H9 (cell line): ENCODE results near the gene EMC8. TPM values are rescaled to one million over a fixed set of nuclear protein-coding genes. Genes with fewer than 3 reads are reported as not detected.
A peak's percentile ranks its signal among the peaks of the same experiment; 100 is the strongest.

Source experiments
- DNase-seq: peaks from one replicate; pipeline ENCODE4 v3.0.0-alpha.2; 2017
- H2AFZ ChIP-seq: one replicate; pipeline ENCODE4 v1.6.1; 2013; ENCODE audit warnings: mild to moderate bottlenecking, low read length, control low read depth, moderate library complexity
- H2AK5ac ChIP-seq: 2 replicates; pipeline ENCODE4 v1.6.1; 2013; ENCODE audit warnings: low read length, control low read depth, mixed read lengths; ENCODE audit not compliant: insufficient read length
- H2BK120ac ChIP-seq: one replicate; pipeline ENCODE4 v1.6.1; 2013; ENCODE audit warnings: low read depth, mild to moderate bottlenecking, low read length, control low read depth, inconsistent platforms; ENCODE audit not compliant: poor library complexity, severe bottlenecking
- H2BK12ac ChIP-seq: 2 replicates; pipeline ENCODE4 v1.6.1; 2013; ENCODE audit warnings: low read length, control low read depth, mixed read lengths, low read depth; ENCODE audit not compliant: insufficient read length
- H2BK15ac ChIP-seq: 2 replicates; pipeline ENCODE4 v1.6.1; 2013; ENCODE audit warnings: low read depth, low read length, control low read depth
- H2BK20ac ChIP-seq: one replicate; pipeline ENCODE4 v1.6.1; 2013; ENCODE audit warnings: low read depth, mild to moderate bottlenecking, low read length, control low read depth, inconsistent platforms; ENCODE audit not compliant: poor library complexity, severe bottlenecking
- H2BK5ac ChIP-seq: 2 replicates; pipeline ENCODE4 v1.6.1; 2013; ENCODE audit warnings: low read length, control low read depth, mixed read lengths; ENCODE audit not compliant: insufficient read length
- H3K14ac ChIP-seq: 2 replicates; pipeline ENCODE4 v1.6.1; 2013; ENCODE audit warnings: low read length, control low read depth; ENCODE audit not compliant: insufficient read depth
- H3K18ac ChIP-seq: 2 replicates; pipeline ENCODE4 v1.6.1; 2013; ENCODE audit warnings: low read depth, mild to moderate bottlenecking, mixed read lengths, low read length, control low read depth; ENCODE audit not compliant: insufficient read length
- H3K23ac ChIP-seq: 2 replicates; pipeline ENCODE4 v1.6.1; 2013; ENCODE audit warnings: low read length, control low read depth, mixed read lengths, low read depth; ENCODE audit not compliant: insufficient read length
- H3K23me2 ChIP-seq: 2 replicates; pipeline ENCODE4 v1.6.1; 2013; ENCODE audit warnings: low read depth, mild to moderate bottlenecking, mixed read lengths, low read length, control low read depth; ENCODE audit not compliant: insufficient read length, poor library complexity, severe bottlenecking
- H3K27ac ChIP-seq: 2 replicates; pipeline ENCODE4 v1.5.1; 2013; ENCODE audit warnings: low read length, control low read depth, mixed read lengths, low read depth; ENCODE audit not compliant: insufficient read length
- H3K27me3 ChIP-seq: 2 replicates; pipeline ENCODE4 v1.6.1; 2013; ENCODE audit warnings: low read length, control low read depth, inconsistent platforms; ENCODE audit not compliant: insufficient read depth
- H3K4ac ChIP-seq: 2 replicates; pipeline ENCODE4 v1.6.1; 2013; ENCODE audit warnings: low read depth, mild to moderate bottlenecking, control low read depth, inconsistent platforms, low read length, moderate library complexity
- H3K4me1 ChIP-seq: 2 replicates; pipeline ENCODE4 v1.6.1; 2013; ENCODE audit warnings: low read length, control low read depth, inconsistent platforms; ENCODE audit not compliant: insufficient read depth
- H3K4me2 ChIP-seq: 2 replicates; pipeline ENCODE4 v1.6.1; 2013; ENCODE audit warnings: low read length, control low read depth, mixed read lengths; ENCODE audit not compliant: insufficient read length, insufficient read depth
- H3K56ac ChIP-seq: 2 replicates; pipeline ENCODE4 v1.6.1; 2013; ENCODE audit warnings: low read depth, mild to moderate bottlenecking, mixed read lengths, low read length, control low read depth; ENCODE audit not compliant: insufficient read length
- H3K79me1 ChIP-seq: 2 replicates; pipeline ENCODE4 v1.6.1; 2013; ENCODE audit warnings: low read depth, mild to moderate bottlenecking, moderate library complexity, low read length, control low read depth, inconsistent platforms; ENCODE audit not compliant: insufficient read depth, poor library complexity, severe bottlenecking
- H3K79me2 ChIP-seq: 2 replicates; pipeline ENCODE4 v1.6.1; 2013; ENCODE audit warnings: low read length, control low read depth, inconsistent platforms; ENCODE audit not compliant: insufficient read depth
- H3K9ac ChIP-seq: 2 replicates; pipeline ENCODE4 v1.6.1; 2013; ENCODE audit warnings: low read length, control low read depth, mixed read lengths; ENCODE audit not compliant: insufficient read length; ENCODE audit errors: extremely low read depth
- H3K9me3 ChIP-seq: one replicate; pipeline ENCODE4 v1.6.1; 2013; ENCODE audit warnings: low read depth, low read length, inconsistent platforms; ENCODE audit not compliant: control insufficient read depth
- H3T11ph ChIP-seq: one replicate; pipeline ENCODE4 v1.6.1; 2013; ENCODE audit warnings: mild to moderate bottlenecking, low read length, control low read depth, inconsistent platforms
- H4K20me1 ChIP-seq: one replicate; pipeline ENCODE4 v1.6.1; 2013; ENCODE audit not compliant: control insufficient read depth, insufficient read length, insufficient read depth
- H4K5ac ChIP-seq: 2 replicates; pipeline ENCODE4 v1.6.1; 2013; ENCODE audit warnings: low read depth, mild to moderate bottlenecking, mixed read lengths, low read length, control low read depth; ENCODE audit not compliant: insufficient read length
- H4K8ac ChIP-seq: replicated peaks from 2 replicates; pipeline ENCODE4 v1.6.1; 2013; ENCODE audit warnings: low read length, control low read depth, mixed read lengths, low read depth; ENCODE audit not compliant: insufficient read length
- H4K91ac ChIP-seq: 2 replicates; pipeline ENCODE4 v1.6.1; 2013; ENCODE audit warnings: low read depth, mild to moderate bottlenecking, moderate library complexity, mixed read lengths, low read length, control low read depth; ENCODE audit not compliant: insufficient read length
- H3K27ac Mint-ChIP-seq, 3 experiments: 2 replicates in 2 of 3; 3 replicates in 1 of 3; pipeline ENCODE4 v1.8.0; 2020 to 2021; ENCODE audit warnings: mixed read lengths in 3 of 3, mild to moderate bottlenecking in 1 of 3, moderate library complexity in 1 of 3
- H3K27me3 Mint-ChIP-seq: 2 replicates; pipeline ENCODE4 v1.8.0; 2021; ENCODE audit warnings: low read depth, mild to moderate bottlenecking, moderate library complexity, mixed read lengths
- H3K36me3 Mint-ChIP-seq, 3 experiments: 2 replicates in 2 of 3; 3 replicates in 1 of 3; pipeline ENCODE4 v1.8.0; 2020 to 2021; ENCODE audit warnings: low read depth in 3 of 3, mixed read lengths in 3 of 3; ENCODE audit not compliant: insufficient read depth in 1 of 3
- H3K4me1 Mint-ChIP-seq, 2 experiments: 2 replicates each; pipeline ENCODE4 v1.8.0; 2020; ENCODE audit warnings: mixed read lengths in 2 of 2
- H3K4me3 Mint-ChIP-seq, 2 experiments: 2 replicates in 1 of 2; 3 replicates in 1 of 2; pipeline ENCODE4 v1.8.0; 2020 to 2021; ENCODE audit warnings: mild to moderate bottlenecking in 2 of 2, mixed read lengths in 2 of 2, moderate library complexity in 1 of 2
- H3K9me3 Mint-ChIP-seq, 2 experiments: 2 replicates in 1 of 2; 3 replicates in 1 of 2; pipeline ENCODE4 v1.8.0; 2020; ENCODE audit warnings: mild to moderate bottlenecking in 2 of 2, mixed read lengths in 2 of 2, moderate library complexity in 1 of 2
- WGBS: extraction: QIAGEN DNeasy Blood & Tissue Kit; methylation state at CpG from one replicate; pipeline ENCODE4 v1.1.7; 2013; ENCODE audit warnings: missing lambda C conversion rate, low lambda C conversion rate, mixed read lengths; ENCODE audit not compliant: insufficient read length; ENCODE audit errors: extremely low coverage; 5-methylcytosine and 5-hydroxymethylcytosine counted together
- total RNA-seq: library from RNA; stranded (reverse); gene quantifications from 2 replicates; pipeline ENCODE4 v1.2.1, GENCODE V29; 2021
- TF ChIP-seq, protein P1 (sequence below): fragments of 200-600 bp; sonication (generic); conservative IDR thresholded peaks from 3 replicates; pipeline ENCODE4 v1.8.0; 2021; ENCODE audit warnings: antibody characterized with exemption, mild to moderate bottlenecking

The EMC8 gene
- total RNA-seq, 1 experiment from 2014 or later, result 52.3 TPM

DNA sequence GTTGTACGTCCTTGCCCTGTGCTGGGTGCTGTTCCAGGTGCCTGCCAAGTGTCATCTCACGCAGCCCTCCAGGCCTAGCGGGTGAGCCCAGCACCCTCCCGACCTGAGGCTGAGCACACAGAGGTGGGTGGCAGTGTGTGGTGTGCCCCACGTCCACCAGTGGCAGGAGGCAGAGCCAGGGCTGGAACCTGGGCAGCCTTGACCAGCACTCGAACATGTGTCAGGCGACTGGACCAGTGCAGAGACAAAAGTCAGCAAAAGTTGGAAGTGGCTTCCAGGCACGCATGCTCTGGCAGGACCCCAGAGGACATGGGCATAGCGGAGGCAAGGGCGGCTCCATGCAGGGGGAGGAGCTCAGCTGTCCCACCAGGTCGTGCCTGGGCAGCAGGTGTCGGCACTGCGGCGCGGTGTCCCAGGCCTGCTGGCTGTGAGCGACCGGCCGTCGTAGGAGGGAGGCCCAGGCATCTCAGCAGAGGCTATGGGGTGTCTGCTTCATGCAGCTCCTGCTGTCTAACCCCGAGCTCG, 35.9 kb upstream of the EMC8 start:
- Histone ChIP-seq H3K18ac (no peak overlapping the region), H2BK12ac (no peak overlapping the region), H2BK5ac (no peak overlapping the region), H3K27ac (no peak overlapping the region), H2AK5ac (no peak overlapping the region), H3T11ph (no peak overlapping the region), H3K79me2 (no peaks in the 10 kb centered on the region), H4K91ac (no peak overlapping the region), H2BK120ac (no peak overlapping the region), H3K56ac (no peak overlapping the region), H3K4ac (no peak overlapping the region), H4K5ac (no peak overlapping the region), H3K23ac (no peak overlapping the region), H3K4me2 (no peak overlapping the region), H4K20me1 (no peaks in the 10 kb centered on the region), H3K9me3 (no peaks in the 10 kb centered on the region), H3K14ac (no peak overlapping the region), H3K27me3 (no peaks in the 10 kb centered on the region), H2BK20ac (no peak overlapping the region), H3K9ac (no peak overlapping the region), H2AFZ (no peak overlapping the region), H3K23me2 (no peaks in the 10 kb centered on the region), H3K79me1 (no peaks in the 10 kb centered on the region), H3K4me1 (no peaks in the 10 kb centered on the region), H2BK15ac (no peak overlapping the region), H4K8ac (no peak overlapping the region)
- Mint-ChIP-seq H3K27me3 (peaks cover 37% of the 10 kb centered on the region), H3K4me1 (peaks cover 0 to 7% of the 10 kb centered on the region in 2 experiments; a peak in 2 of 4 replicates), H3K4me3 (no peak overlapping the region), H3K27ac (peak overlapping the region in 1 of 3 experiments; percentile 44; a peak in 2 of 7 replicates), H3K36me3 (peaks cover 2 to 10% (median 2%) of the 10 kb centered on the region in 3 experiments; a peak in 4 of 7 replicates), H3K9me3 (peaks cover 9 to 20% of the 10 kb centered on the region in 2 experiments)
- no peak for DNase-seq
- TF ChIP-seq, protein P1, sequence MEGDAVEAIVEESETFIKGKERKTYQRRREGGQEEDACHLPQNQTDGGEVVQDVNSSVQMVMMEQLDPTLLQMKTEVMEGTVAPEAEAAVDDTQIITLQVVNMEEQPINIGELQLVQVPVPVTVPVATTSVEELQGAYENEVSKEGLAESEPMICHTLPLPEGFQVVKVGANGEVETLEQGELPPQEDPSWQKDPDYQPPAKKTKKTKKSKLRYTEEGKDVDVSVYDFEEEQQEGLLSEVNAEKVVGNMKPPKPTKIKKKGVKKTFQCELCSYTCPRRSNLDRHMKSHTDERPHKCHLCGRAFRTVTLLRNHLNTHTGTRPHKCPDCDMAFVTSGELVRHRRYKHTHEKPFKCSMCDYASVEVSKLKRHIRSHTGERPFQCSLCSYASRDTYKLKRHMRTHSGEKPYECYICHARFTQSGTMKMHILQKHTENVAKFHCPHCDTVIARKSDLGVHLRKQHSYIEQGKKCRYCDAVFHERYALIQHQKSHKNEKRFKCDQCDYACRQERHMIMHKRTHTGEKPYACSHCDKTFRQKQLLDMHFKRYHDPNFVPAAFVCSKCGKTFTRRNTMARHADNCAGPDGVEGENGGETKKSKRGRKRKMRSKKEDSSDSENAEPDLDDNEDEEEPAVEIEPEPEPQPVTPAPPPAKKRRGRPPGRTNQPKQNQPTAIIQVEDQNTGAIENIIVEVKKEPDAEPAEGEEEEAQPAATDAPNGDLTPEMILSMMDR, result no peak
- no CpG with 5 or more reads among the region's 21 CpGs for WGBS
